ENCODE results near the gene TAF6.

Gene TAF6

GRCh38 chr7:100088095-100088620, 31.0 kb downstream of the TAF6 start:
- DNase-seq (ENCODE audit: low read depth in 2 of 2): no peak
- TF ChIP-seq, protein P1, sequence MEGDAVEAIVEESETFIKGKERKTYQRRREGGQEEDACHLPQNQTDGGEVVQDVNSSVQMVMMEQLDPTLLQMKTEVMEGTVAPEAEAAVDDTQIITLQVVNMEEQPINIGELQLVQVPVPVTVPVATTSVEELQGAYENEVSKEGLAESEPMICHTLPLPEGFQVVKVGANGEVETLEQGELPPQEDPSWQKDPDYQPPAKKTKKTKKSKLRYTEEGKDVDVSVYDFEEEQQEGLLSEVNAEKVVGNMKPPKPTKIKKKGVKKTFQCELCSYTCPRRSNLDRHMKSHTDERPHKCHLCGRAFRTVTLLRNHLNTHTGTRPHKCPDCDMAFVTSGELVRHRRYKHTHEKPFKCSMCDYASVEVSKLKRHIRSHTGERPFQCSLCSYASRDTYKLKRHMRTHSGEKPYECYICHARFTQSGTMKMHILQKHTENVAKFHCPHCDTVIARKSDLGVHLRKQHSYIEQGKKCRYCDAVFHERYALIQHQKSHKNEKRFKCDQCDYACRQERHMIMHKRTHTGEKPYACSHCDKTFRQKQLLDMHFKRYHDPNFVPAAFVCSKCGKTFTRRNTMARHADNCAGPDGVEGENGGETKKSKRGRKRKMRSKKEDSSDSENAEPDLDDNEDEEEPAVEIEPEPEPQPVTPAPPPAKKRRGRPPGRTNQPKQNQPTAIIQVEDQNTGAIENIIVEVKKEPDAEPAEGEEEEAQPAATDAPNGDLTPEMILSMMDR (IDR thresholded peaks at IDR 0.05; ENCODE audit: low read depth, low read length): no peak
- peak overlapping the region; percentile 32 to 86 for H3K4me3 ChIP-seq (replicated peaks in 1 of 2; ENCODE audit: low read depth in 2 of 2, low read length in 2 of 2)

DNA sequence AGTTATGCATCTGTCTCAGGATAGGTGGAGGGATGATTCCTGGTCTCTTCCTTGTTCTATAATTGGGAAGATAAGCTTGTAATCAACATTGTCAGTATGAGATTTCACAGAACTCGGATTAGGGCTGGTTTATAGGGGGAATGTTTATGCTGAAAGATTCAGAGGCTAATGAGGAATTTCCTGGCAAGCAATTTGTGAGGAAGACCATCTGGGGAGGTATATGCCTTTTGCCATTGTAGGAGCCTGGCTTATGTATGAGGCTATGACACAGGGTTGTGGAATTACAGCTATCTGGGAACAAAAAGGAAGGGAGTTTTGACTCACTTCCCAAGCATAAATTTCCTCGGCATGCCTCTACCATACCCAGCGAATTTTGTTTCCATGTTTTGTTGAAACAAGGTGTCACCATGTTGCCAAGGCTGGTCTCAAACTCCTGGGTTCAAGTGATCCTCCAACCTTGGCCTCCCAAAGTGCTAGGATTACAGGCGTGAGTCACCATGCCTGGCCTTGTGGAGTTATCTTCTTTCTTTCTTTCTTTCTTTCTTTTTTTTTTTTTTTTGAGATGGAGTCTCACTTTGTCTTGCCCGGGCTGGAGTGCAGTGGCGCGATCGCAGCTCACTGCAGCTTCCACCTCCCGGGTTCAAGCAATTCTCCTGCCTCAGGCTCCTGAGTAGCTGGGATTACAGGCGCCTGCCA, 32.0 kb downstream of the TAF6 start:
- H3K4me3 ChIP-seq (replicated peaks in 1 of 2; ENCODE audit: low read depth in 2 of 2, low read length in 2 of 2): no peak overlapping the region
- TF ChIP-seq, protein P1 (IDR thresholded peaks at IDR 0.05; ENCODE audit: low read depth, low read length): no peak
- peak; percentile 97 to 98 for DNase-seq (ENCODE audit: low read depth in 2 of 2)

GRCh38 chr7:100085515-100085914, 33.6 kb downstream of the TAF6 start:
- no peak for DNase-seq (ENCODE audit: low read depth in 2 of 2)
- TF ChIP-seq, protein P1 (IDR thresholded peaks at IDR 0.05; ENCODE audit: low read depth, low read length): no peak
- H3K4me3 ChIP-seq (replicated peaks in 1 of 2; ENCODE audit: low read depth in 2 of 2, low read length in 2 of 2): no peak overlapping the region

- TF ChIP-seq, protein P1 (IDR thresholded peaks at IDR 0.05; ENCODE audit: low read depth, low read length): no peak
- no peak overlapping the region for H3K4me3 ChIP-seq (replicated peaks in 1 of 2; ENCODE audit: low read depth in 2 of 2, low read length in 2 of 2)
- no peak for DNase-seq (ENCODE audit: low read depth in 2 of 2)
Observed at GRCh38 chr7:100082978-100083377, 36.2 kb downstream of the TAF6 start.

GRCh38 chr7:100081535-100082102, 37.5 kb downstream of the TAF6 start, which contains the start of gene ZNF3:
Gene ZNF3, minus strand, starts transcription at chr7:100081723. Its CDS starts 4,366 bp downstream, at chr7:100077357.
- H3K4me3 ChIP-seq (replicated peaks in 1 of 2; ENCODE audit: low read depth in 2 of 2, low read length in 2 of 2): peak within 1 kb of the TSS; percentile 82 to 95
- TF ChIP-seq, protein P1 (IDR thresholded peaks at IDR 0.05; ENCODE audit: low read depth, low read length): peak; percentile 74
- peak; percentile 99 for DNase-seq (ENCODE audit: low read depth in 2 of 2)

GRCh38 chr7:100080907-100081534, 38.1 kb downstream of the TAF6 start:
- TF ChIP-seq, protein P1 (IDR thresholded peaks at IDR 0.05; ENCODE audit: low read depth, low read length): no peak
- peak overlapping the region; percentile 82 to 95 for H3K4me3 ChIP-seq (replicated peaks in 1 of 2; ENCODE audit: low read depth in 2 of 2, low read length in 2 of 2)
- no peak for DNase-seq (ENCODE audit: low read depth in 2 of 2)

All from cardiac fibroblast (primary cell).